Hepatocyte (in vitro differentiated cells): Measurements from ENCODE around the gene TIFAB. TPM values are rescaled to one million over a fixed set of nuclear protein-coding genes. Genes with fewer than 3 reads are reported as not detected.
A peak's percentile ranks its signal among the peaks of the same experiment; 100 is the strongest.

Source experiments
- DNase-seq: peaks from one replicate; pipeline ENCODE4 v3.0.0-alpha.2; 2016; ENCODE audit warnings: low spot score
- H2AFZ ChIP-seq: fragments of 200-600 bp; sonication (generic); 2 replicates; pipeline ENCODE4 v1.6.0; 2016; ENCODE audit warnings: antibody characterized with exemption, mild to moderate bottlenecking
- H3K27ac ChIP-seq: fragments of 200-600 bp; sonication (generic); 2 replicates; pipeline ENCODE4 v1.5.1; 2016; ENCODE audit warnings: mild to moderate bottlenecking
- H3K27me3 ChIP-seq: fragments of 200-600 bp; sonication (generic); 2 replicates; pipeline ENCODE4 v1.6.1; 2016
- H3K36me3 ChIP-seq: fragments of 200-600 bp; sonication (generic); replicated peaks from 2 replicates; pipeline ENCODE4 v1.5.1; 2016; ENCODE audit warnings: low read depth; ENCODE audit not compliant: insufficient read depth
- H3K4me1 ChIP-seq: fragments of 200-600 bp; sonication (generic); 2 replicates; pipeline ENCODE4 v1.5.1; 2016; ENCODE audit warnings: mild to moderate bottlenecking, moderate library complexity; ENCODE audit not compliant: insufficient read depth
- H3K4me2 ChIP-seq: fragments of 200-600 bp; sonication (generic); 2 replicates; pipeline ENCODE4 v1.6.0; 2016
- H3K4me3 ChIP-seq: fragments of 200-600 bp; sonication (generic); 2 replicates; pipeline ENCODE4 v1.5.1; 2016; ENCODE audit warnings: mild to moderate bottlenecking
- H3K79me2 ChIP-seq: fragments of 200-600 bp; sonication (generic); 2 replicates; pipeline ENCODE4 v1.6.0; 2017; ENCODE audit warnings: mild to moderate bottlenecking
- H3K9me2 ChIP-seq: fragments of 200-600 bp; sonication (generic); replicated peaks from 2 replicates; pipeline ENCODE4 v1.6.0; 2017; ENCODE audit warnings: mild to moderate bottlenecking; ENCODE audit not compliant: insufficient read depth
- H3K9me3 ChIP-seq: fragments of 200-600 bp; sonication (generic); 2 replicates; pipeline ENCODE4 v1.5.1; 2016; ENCODE audit warnings: low read depth, mild to moderate bottlenecking
- H4K20me1 ChIP-seq: fragments of 200-600 bp; sonication (generic); 2 replicates; pipeline ENCODE4 v1.6.0; 2016; ENCODE audit warnings: mild to moderate bottlenecking; ENCODE audit not compliant: insufficient read depth, poor library complexity, severe bottlenecking
- CTCF ChIP-seq: fragments of 200-600 bp; sonication (generic); IDR thresholded peaks from 2 replicates; pipeline ENCODE4 v1.5.1; 2016; ENCODE audit warnings: antibody characterized with exemption, mild to moderate bottlenecking; ENCODE audit not compliant: poor library complexity
- EZH2 ChIP-seq: fragments of 200-600 bp; sonication (generic); IDR thresholded peaks from 2 replicates; pipeline ENCODE4 v1.6.1; 2016; ENCODE audit warnings: antibody characterized with exemption, mild to moderate bottlenecking, borderline replicate concordance
- EZH2phosphoT487 ChIP-seq: fragments of 200-600 bp; sonication (generic); IDR thresholded peaks from one replicate; pipeline ENCODE4 v1.6.1; 2018; ENCODE audit warnings: antibody characterized with exemption, mild to moderate bottlenecking, low read depth, moderate library complexity; ENCODE audit not compliant: unreplicated experiment, severe bottlenecking
- WGBS: methylation state at CpG from one replicate; pipeline ENCODE4 v1.1.6; 2016; ENCODE audit warnings: low lambda C conversion rate; ENCODE audit errors: missing lambda C conversion rate; 5-methylcytosine and 5-hydroxymethylcytosine counted together
- polyA plus RNA-seq: library from polyadenylated mRNA; unstranded; fragments of >200 nt; fragmentation: Nextera tagmentation; extraction: Ambion mirVana; gene quantifications from 2 replicates; pipeline ENCODE4 v1.2.1, GENCODE V29; 2016
- total RNA-seq: library from RNA; depleted of rRNA; stranded (reverse); fragments of >200 nt; gene quantifications from 2 replicates; pipeline ENCODE4 v1.2.3, GENCODE V29; 2014

Gene TIFAB
- total and polyA plus RNA-seq, 2 experiments from 2014 or later = not detected

GRCh38 chr5:135491552-135492318, 39.6 kb upstream of the TIFAB start:
- WGBS = 5% methylated on average over 31 of the region's 40 CpGs
- peak; percentile 63 for DNase-seq

GRCh38 chr5:135491038-135491551, 38.9 kb upstream of the TIFAB start:
- TF ChIP-seq EZH2 = no peak
- TF ChIP-seq EZH2phosphoT487 = no peak
- no peak for TF ChIP-seq CTCF
- H2AFZ ChIP-seq = no peak overlapping the region
- WGBS = 21% methylated on average over 14 of the region's 14 CpGs
- peaks cover 34% of the 10 kb centered on the region for H3K4me1 ChIP-seq
- H3K27ac ChIP-seq = no peak overlapping the region
- no peaks in the 10 kb centered on the region for H3K9me2 ChIP-seq
- DNase-seq = no peak
- no peaks in the 10 kb centered on the region for H3K36me3 ChIP-seq
- H3K79me2 ChIP-seq = no peaks in the 10 kb centered on the region
- H3K9me3 ChIP-seq = no peaks in the 10 kb centered on the region
- no peaks in the 10 kb centered on the region for H4K20me1 ChIP-seq
- no peak overlapping the region for H3K4me3 ChIP-seq
- H3K27me3 ChIP-seq = peaks cover 82% of the 10 kb centered on the region
- H3K4me2 ChIP-seq = peak overlapping the region; percentile 75

More at GRCh38 chr5:135491552-135492318, 39.6 kb upstream of the TIFAB start:
- H3K79me2 ChIP-seq = no peaks in the 10 kb centered on the region
- no peaks in the 10 kb centered on the region for H3K36me3 ChIP-seq
- no peak overlapping the region for H3K27ac ChIP-seq
- no peaks in the 10 kb centered on the region for H4K20me1 ChIP-seq
- no peak overlapping the region for H2AFZ ChIP-seq
- peak overlapping the region; percentile 75 for H3K4me2 ChIP-seq
- H3K4me3 ChIP-seq = no peak overlapping the region
- peaks cover 34% of the 10 kb centered on the region for H3K4me1 ChIP-seq
- peaks cover 81% of the 10 kb centered on the region for H3K27me3 ChIP-seq
- no peaks in the 10 kb centered on the region for H3K9me3 ChIP-seq
- no peaks in the 10 kb centered on the region for H3K9me2 ChIP-seq
- peak; percentile 8 for TF ChIP-seq EZH2phosphoT487
- no peak for TF ChIP-seq CTCF
- peak; percentile 10 for TF ChIP-seq EZH2

- H3K9me3 ChIP-seq = no peaks in the 10 kb centered on the region
- H3K27ac ChIP-seq = no peak overlapping the region
- WGBS = 14% methylated on average over 46 of the region's 49 CpGs
- peak; percentile 40 for DNase-seq
- H2AFZ ChIP-seq = peak overlapping the region; percentile 59
- no peaks in the 10 kb centered on the region for H3K36me3 ChIP-seq
- no peak overlapping the region for H3K4me3 ChIP-seq
- peaks cover 88% of the 10 kb centered on the region for H3K27me3 ChIP-seq
- no peaks in the 10 kb centered on the region for H4K20me1 ChIP-seq
- no peaks in the 10 kb centered on the region for H3K79me2 ChIP-seq
- H3K4me2 ChIP-seq = peak overlapping the region; percentile 93
- no peaks in the 10 kb centered on the region for H3K9me2 ChIP-seq
- H3K4me1 ChIP-seq = peaks cover 34% of the 10 kb centered on the region
- TF ChIP-seq EZH2phosphoT487 (no peak), CTCF (no peak), EZH2 (no peak)
These were observed 38.3 kb upstream of the TIFAB start for GRCh38 chr5:135490245-135491037.
